Endothelial cell of umbilical vein (primary cell): ENCODE measurements around the gene DMXL1. TPM values are rescaled to one million over a fixed set of nuclear protein-coding genes. Genes with fewer than 3 reads are reported as not detected.

Experiments
- BruUV-seq: library from RNA; stranded (reverse); fragments of 400-500 nt; replicated peaks from 2 replicates; lab custom pipeline; 2021; lab: Mats Ljungman, UMichigan
- CTCF ChIA-PET: fragments of 300-600, 350-600 bp; sonication (Branson Sonifier 250); formaldehyde crosslinking; loops from one replicate; lab custom pipeline; 2021; ENCODE audit warnings: antibody characterized with exemption, inconsistent platforms; lab: Charles Lee
- POLR2A ChIA-PET: fragments of 300-600, 350-600 bp; sonication (Branson Sonifier 250); formaldehyde crosslinking; loops from one replicate; lab custom pipeline; 2021; ENCODE audit warnings: antibody characterized with exemption, inconsistent platforms; lab: Charles Lee
- DNase-seq: peaks from one replicate; pipeline ENCODE4 v3.0.0-alpha.2; 2011; ENCODE audit warnings: low read depth, low spot score
- FAIRE-seq: peaks from 2 replicates; lab custom pipeline; 2011; peaks lifted over from hg19 to GRCh38; lab: Jason Lieb, UNC
- H2AFZ ChIP-seq: 2 replicates; pipeline ENCODE4 v1.6.0; 2012; ENCODE audit warnings: low read depth, low read length, control low read depth, inconsistent platforms
- H3K27ac ChIP-seq: 2 replicates; pipeline ENCODE4 v1.5.1; 2011; ENCODE audit warnings: low read depth, mild to moderate bottlenecking, control low read depth, low read length, moderate library complexity; ENCODE audit not compliant: insufficient read depth
- H3K27me3 ChIP-seq, 2 experiments: 2 replicates each; pipeline versions ENCODE4 v1.6.0 to v1.6.1; 2011; ENCODE audit warnings: low read length in 2 of 2, mixed read lengths in 1 of 2; ENCODE audit not compliant: control insufficient read depth in 2 of 2, insufficient read depth in 2 of 2
- H3K36me3 ChIP-seq, 2 experiments: 2 replicates in 1 of 2; 3 replicates in 1 of 2; pipeline ENCODE4 v1.5.1; 2011; ENCODE audit warnings: low read length in 2 of 2, mild to moderate bottlenecking in 1 of 2, moderate library complexity in 1 of 2; ENCODE audit not compliant: control insufficient read depth in 2 of 2, insufficient read depth in 2 of 2; ENCODE audit errors: extremely low read depth in 1 of 2
- H3K4me1 ChIP-seq: 3 replicates; pipeline ENCODE4 v1.5.1; 2011; ENCODE audit warnings: mild to moderate bottlenecking, low read length; ENCODE audit not compliant: control insufficient read depth, insufficient read depth; ENCODE audit errors: extremely low read depth
- H3K4me2 ChIP-seq: 2 replicates; pipeline ENCODE4 v1.6.1; 2011; ENCODE audit warnings: low read length, control low read depth, mixed read lengths; ENCODE audit not compliant: insufficient read depth
- H3K4me3 ChIP-seq, 3 experiments: fragments of 200-600 bp in 1 of 3; sonication (generic), shearing (Covaris generic) in 1 of 3; replicated peaks in 1 of 3; 2 replicates each; pipeline ENCODE4 v1.5.1; 2011 to 2016; ENCODE audit warnings: control low read depth in 3 of 3, low read length in 3 of 3, mild to moderate bottlenecking in 2 of 3, inconsistent platforms in 1 of 3, low read depth in 1 of 3, moderate library complexity in 1 of 3; ENCODE audit not compliant: insufficient read depth in 1 of 3
- H3K79me2 ChIP-seq: 2 replicates; pipeline ENCODE4 v1.6.0; 2012; ENCODE audit warnings: low read length, inconsistent platforms; ENCODE audit not compliant: control insufficient read depth, insufficient read depth
- H3K9ac ChIP-seq: replicated peaks from 2 replicates; pipeline ENCODE3; 2011; ENCODE audit warnings: low read length, control low read depth; ENCODE audit not compliant: insufficient read depth; ENCODE audit errors: extremely low read depth
- H3K9me1 ChIP-seq: replicated peaks from 3 replicates; pipeline ENCODE4 v1.6.0; 2011; ENCODE audit warnings: mild to moderate bottlenecking, low read length; ENCODE audit not compliant: control insufficient read depth, insufficient read depth; ENCODE audit errors: extremely low read depth
- H3K9me3 ChIP-seq: replicated peaks from 2 replicates; pipeline ENCODE4 v1.5.1; 2012; ENCODE audit warnings: low read length, inconsistent platforms; ENCODE audit not compliant: control insufficient read depth, insufficient read depth
- H4K20me1 ChIP-seq: replicated peaks from 2 replicates; pipeline ENCODE3; 2011; ENCODE audit warnings: mild to moderate bottlenecking, low read length; ENCODE audit not compliant: control insufficient read depth, insufficient read depth; ENCODE audit errors: extremely low read depth
- EZH2 ChIP-seq: IDR thresholded peaks from 2 replicates; pipeline ENCODE4 v1.6.1; 2012; ENCODE audit warnings: borderline replicate concordance, low read depth, mild to moderate bottlenecking, moderate library complexity, low read length, inconsistent platforms; ENCODE audit not compliant: severe bottlenecking
- FOS ChIP-seq: IDR thresholded peaks from 2 replicates; pipeline ENCODE4 v1.6.1; 2011; ENCODE audit warnings: mild to moderate bottlenecking, low read length, moderate library complexity, borderline replicate concordance; ENCODE audit not compliant: insufficient read depth
- GATA2 ChIP-seq: IDR thresholded peaks from 2 replicates; pipeline ENCODE4 v1.7.0; 2011; ENCODE audit warnings: low read depth, mild to moderate bottlenecking, moderate library complexity, mixed read lengths, low read length; ENCODE audit not compliant: insufficient read length, insufficient read depth
- JUN ChIP-seq: IDR thresholded peaks from 2 replicates; pipeline ENCODE4 v1.6.1; 2011; ENCODE audit warnings: borderline replicate concordance, low read depth; ENCODE audit not compliant: insufficient read length, insufficient read depth
- MYC ChIP-seq: IDR thresholded peaks from one replicate; pipeline ENCODE4 v1.6.1; 2011; ENCODE audit warnings: mild to moderate bottlenecking, low read depth, low read length
- POLR2A ChIP-seq: IDR thresholded peaks from 2 replicates; pipeline ENCODE4 v1.6.1; 2012; ENCODE audit warnings: low read depth, mild to moderate bottlenecking, control low read depth, low read length
- POLR2AphosphoS5 ChIP-seq: IDR thresholded peaks from 2 replicates; pipeline ENCODE4 v1.6.1; 2012; ENCODE audit warnings: low read depth, mild to moderate bottlenecking, control low read depth, low read length, moderate library complexity; ENCODE audit not compliant: insufficient read depth
- dilution Hi-C: fragments of 300-500 bp; cut with MboI; formaldehyde crosslinking; loops from one replicate; pipeline ENCODE4 v1.15.0; 2019; ENCODE audit warnings: low sequenced_read_pairs; ENCODE audit not compliant: extremely low pct_ligation_motif_present
- intact Hi-C: fragments of 100-400 bp; cut with micrococcal nuclease; formaldehyde crosslinking; loops from one replicate; pipeline ENCODE4 v1.10.0; 2022
- polyA plus RNA-seq, 4 experiments: library from polyadenylated mRNA; depleted of rRNA in 3 of 4; stranded (reverse) in 3 of 4; unstranded in 1 of 4; fragments of >200 nt; gene quantifications; 2 replicates each; pipeline versions ENCODE4 v1.2.1 to v1.2.3, GENCODE V29; 2011 to 2012; ENCODE audit warnings: missing spikeins in 1 of 4
- total RNA-seq: library from RNA; stranded (reverse); gene quantifications from 2 replicates; pipeline ENCODE4 v1.2.3, GENCODE V29; 2021
- TF ChIP-seq, protein P1 (sequence below), 2 donors: IDR thresholded peaks; 1 replicate in 1 of 2; 2 replicates in 1 of 2; pipeline ENCODE4 v1.5.1; 2011; ENCODE audit warnings: low read length in 2 of 2, mild to moderate bottlenecking in 2 of 2, moderate library complexity in 2 of 2, control low read depth in 1 of 2, inconsistent platforms in 1 of 2, low read depth in 1 of 2; ENCODE audit not compliant: insufficient read depth in 1 of 2; ENCODE audit errors: extremely low read depth in 1 of 2
- TF ChIP-seq, protein P2 (sequence below): IDR thresholded peaks from 2 replicates; pipeline ENCODE4 v1.6.1; 2011; ENCODE audit not compliant: insufficient read depth, insufficient read length

DMXL1 gene
- total and polyA plus RNA-seq, 2 donors (not counting 3 experiments of a cell fraction or from before 2014, with no cell fraction given) = 5.4 to 24.7 TPM

DNA sequence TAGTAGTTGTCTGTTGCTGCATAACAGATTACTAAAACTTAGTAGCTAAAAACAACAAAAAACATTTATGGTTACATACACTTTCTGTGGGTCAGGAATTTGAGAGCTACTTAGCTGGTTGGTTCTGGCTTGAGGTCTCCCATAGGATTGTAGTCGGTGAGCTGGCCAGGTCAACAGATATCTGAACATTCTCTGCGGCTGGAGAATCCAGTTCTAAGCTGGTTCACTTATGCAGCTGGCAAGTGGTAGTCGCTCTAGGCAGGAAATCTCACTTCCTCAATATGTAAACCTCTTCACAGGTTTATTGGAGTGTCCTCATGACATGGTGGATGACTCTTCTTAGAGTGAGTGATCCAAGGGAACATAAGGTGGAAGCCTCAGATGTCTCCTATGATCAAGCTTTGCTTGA, 219.3 kb downstream of the DMXL1 start:
- H3K36me3 ChIP-seq = no peaks in the 10 kb centered on the region
- dilution Hi-C loops = no loop called here
- no peak overlapping the region for H2AFZ ChIP-seq
- H4K20me1 ChIP-seq = no peaks in the 10 kb centered on the region
- CTCF ChIA-PET = interaction anchor here (0.7 to 1.9 kb wide), 9 partner anchors 12 to 302 kb away, joined by 3 to 7 read pairs (median 3); partner anchors contain the start of gene DTWD2
- no peak overlapping the region for H3K4me2 ChIP-seq
- H3K9ac ChIP-seq = no peak overlapping the region
- no peaks in the 10 kb centered on the region for H3K9me3 ChIP-seq
- H3K9me1 ChIP-seq = no peaks in the 10 kb centered on the region
- no peak overlapping the region for H3K4me3 ChIP-seq
- no peak for DNase-seq
- no TSS peak for BruUV-seq
- no peaks in the 10 kb centered on the region for H3K79me2 ChIP-seq
- intact Hi-C loops = no loop called here
- POLR2A ChIA-PET = no interaction called here
- TF ChIP-seq EZH2 (no peak), MYC (no peak), POLR2AphosphoS5 (no peak)
- no peak for FAIRE-seq
- no peaks in the 10 kb centered on the region for H3K27me3 ChIP-seq
- peaks cover 8% of the 10 kb centered on the region for H3K4me1 ChIP-seq
- H3K27ac ChIP-seq = no peak overlapping the region

DNA sequence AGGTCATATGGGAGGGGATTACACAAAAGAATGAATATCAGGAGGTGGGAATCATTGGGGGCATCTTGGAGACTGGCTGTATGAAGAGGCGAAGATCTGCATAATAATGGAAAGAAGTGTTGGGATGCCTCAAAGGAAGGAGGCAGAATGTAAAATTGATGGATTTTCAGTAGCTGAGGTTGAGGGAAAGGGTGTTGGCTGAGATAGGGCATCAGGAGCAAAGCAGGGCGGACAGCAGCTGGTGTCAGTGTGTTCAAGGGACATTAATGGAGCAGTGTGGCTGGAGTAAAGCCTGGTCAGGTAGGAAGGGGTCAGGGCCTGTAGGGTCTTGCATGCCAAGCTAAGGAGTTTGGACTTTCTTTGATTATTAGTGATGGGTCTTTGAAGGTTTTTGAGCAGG, 219.7 kb downstream of the DMXL1 start:
- Histone ChIP-seq H4K20me1 (no peaks in the 10 kb centered on the region), H3K4me3 (no peak overlapping the region), H3K9me3 (no peaks in the 10 kb centered on the region), H3K27me3 (no peaks in the 10 kb centered on the region), H3K36me3 (no peaks in the 10 kb centered on the region), H2AFZ (no peak overlapping the region), H3K79me2 (no peaks in the 10 kb centered on the region), H3K27ac (no peak overlapping the region), H3K9ac (no peak overlapping the region), H3K4me1 (peaks cover 8% of the 10 kb centered on the region), H3K4me2 (no peak overlapping the region), H3K9me1 (no peaks in the 10 kb centered on the region)
- TF ChIP-seq JUN (no peak), POLR2A (no peak), POLR2AphosphoS5 (no peak), EZH2 (no peak), FOS (no peak), GATA2 (no peak), MYC (no peak)
- TF ChIP-seq, protein P1, sequence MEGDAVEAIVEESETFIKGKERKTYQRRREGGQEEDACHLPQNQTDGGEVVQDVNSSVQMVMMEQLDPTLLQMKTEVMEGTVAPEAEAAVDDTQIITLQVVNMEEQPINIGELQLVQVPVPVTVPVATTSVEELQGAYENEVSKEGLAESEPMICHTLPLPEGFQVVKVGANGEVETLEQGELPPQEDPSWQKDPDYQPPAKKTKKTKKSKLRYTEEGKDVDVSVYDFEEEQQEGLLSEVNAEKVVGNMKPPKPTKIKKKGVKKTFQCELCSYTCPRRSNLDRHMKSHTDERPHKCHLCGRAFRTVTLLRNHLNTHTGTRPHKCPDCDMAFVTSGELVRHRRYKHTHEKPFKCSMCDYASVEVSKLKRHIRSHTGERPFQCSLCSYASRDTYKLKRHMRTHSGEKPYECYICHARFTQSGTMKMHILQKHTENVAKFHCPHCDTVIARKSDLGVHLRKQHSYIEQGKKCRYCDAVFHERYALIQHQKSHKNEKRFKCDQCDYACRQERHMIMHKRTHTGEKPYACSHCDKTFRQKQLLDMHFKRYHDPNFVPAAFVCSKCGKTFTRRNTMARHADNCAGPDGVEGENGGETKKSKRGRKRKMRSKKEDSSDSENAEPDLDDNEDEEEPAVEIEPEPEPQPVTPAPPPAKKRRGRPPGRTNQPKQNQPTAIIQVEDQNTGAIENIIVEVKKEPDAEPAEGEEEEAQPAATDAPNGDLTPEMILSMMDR (IDR thresholded peaks at IDR 0.05; ENCODE audit: extremely low read depth in 1 of 2, insufficient read depth in 1 of 2, low read depth in 1 of 2, low read length in 2 of 2) = no peak
- TF ChIP-seq, protein P2, sequence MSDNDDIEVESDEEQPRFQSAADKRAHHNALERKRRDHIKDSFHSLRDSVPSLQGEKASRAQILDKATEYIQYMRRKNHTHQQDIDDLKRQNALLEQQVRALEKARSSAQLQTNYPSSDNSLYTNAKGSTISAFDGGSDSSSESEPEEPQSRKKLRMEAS = no peak
- no TSS peak for BruUV-seq
- DNase-seq (no peak), FAIRE-seq (no peak)
- ChIA-PET POLR2A (no interaction called here), CTCF (interaction anchor here (0.7 to 1.9 kb wide), 8 partner anchors 13 to 302 kb away, joined by 3 to 7 read pairs (median 3); partner anchors contain the start of gene DTWD2)
- intact Hi-C loops = no loop called here
- dilution Hi-C loops = no loop called here
